BLaER1 treated with 17β-estradiol and CSF1 and Interleukin-3, amounts not matched to agents 10 nM and 100 nM (cell line): Measurements from ENCODE around the gene MTRR.

ENCODE experiments used
- H3K27ac ChIP-seq, 11 experiments: shearing (Covaris generic); formaldehyde crosslinking; 2 replicates each; pipeline ENCODE4 v1.8.1; 2022
- H3K27me3 ChIP-seq, 11 experiments: shearing (Covaris generic); formaldehyde crosslinking; 2 replicates each; pipeline ENCODE4 v1.8.1; 2022
- H3K36me3 ChIP-seq, 11 experiments: shearing (Covaris generic); formaldehyde crosslinking; 2 replicates each; pipeline ENCODE4 v1.8.1; 2022
- H3K4me1 ChIP-seq, 10 experiments: shearing (Covaris generic); formaldehyde crosslinking; 2 replicates each; pipeline ENCODE4 v1.8.1; 2022
- H3K4me2 ChIP-seq, 11 experiments: shearing (Covaris generic); formaldehyde crosslinking; 2 replicates each; pipeline ENCODE4 v1.8.1; 2022
- H3K4me3 ChIP-seq, 10 experiments: shearing (Covaris generic); formaldehyde crosslinking; 2 replicates each; pipeline ENCODE4 v1.8.1; 2022
- H3K9ac ChIP-seq, 11 experiments: shearing (Covaris generic); formaldehyde crosslinking; 2 replicates each; pipeline ENCODE4 v1.8.1; 2022
- H3K9me3 ChIP-seq, 11 experiments: shearing (Covaris generic); formaldehyde crosslinking; replicated peaks in 1 of 11; 2 replicates each; pipeline ENCODE4 v1.8.1; 2022
- H4K20me1 ChIP-seq, 11 experiments: shearing (Covaris generic); formaldehyde crosslinking; 2 replicates each; pipeline ENCODE4 v1.8.1; 2022
- Cebpa-rat ChIP-seq, 11 experiments: shearing (Covaris generic); IDR thresholded peaks; 2 replicates each; pipeline ENCODE4 v1.8.1; 2022

The MTRR gene

DNA sequence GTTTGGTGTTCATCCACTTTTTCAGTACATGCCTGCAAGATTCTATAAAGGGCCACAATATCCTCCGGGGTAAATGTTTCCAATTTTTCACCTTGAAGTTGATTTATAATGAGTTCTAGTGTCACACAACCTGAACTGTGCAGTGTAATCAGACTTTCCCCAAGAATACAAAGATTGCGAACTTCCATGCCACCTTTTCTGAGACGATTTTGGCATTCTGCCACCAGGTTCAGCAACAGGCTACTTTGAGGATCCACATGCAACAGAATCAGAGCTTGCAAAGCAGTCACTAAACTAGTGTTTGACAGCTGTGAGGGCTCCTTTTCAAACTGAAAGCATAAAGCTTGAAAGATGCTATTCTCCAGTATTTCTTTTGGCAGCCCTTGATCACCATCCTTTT is 1.7 kb upstream of the MTRR start:
- Histone ChIP-seq H3K27me3 (no peaks in the 10 kb centered on the region), H3K4me2 (peak overlapping the region; percentile 80 to 93 (median 89)), H3K27ac (no peak overlapping the region), H4K20me1 (peaks cover 18 to 44% (median 31%) of the 10 kb centered on the region in 11 experiments; a peak in 21 of 22 replicates), H3K4me1 (peaks cover 32 to 55% (median 48%) of the 10 kb centered on the region in 10 experiments), H3K9me3 (no peaks in the 10 kb centered on the region), H3K9ac (peak overlapping the region in 2 of 11 experiments; percentile 27 to 92; a peak in 2 of 22 replicates), H3K4me3 (peak overlapping the region in 1 of 10 experiments; percentile 91; a peak in 4 of 20 replicates), H3K36me3 (peaks cover 28 to 67% (median 56%) of the 10 kb centered on the region in 11 experiments)
- no peak for TF ChIP-seq Cebpa-rat (IDR thresholded peaks at IDR 0.05)

DNA sequence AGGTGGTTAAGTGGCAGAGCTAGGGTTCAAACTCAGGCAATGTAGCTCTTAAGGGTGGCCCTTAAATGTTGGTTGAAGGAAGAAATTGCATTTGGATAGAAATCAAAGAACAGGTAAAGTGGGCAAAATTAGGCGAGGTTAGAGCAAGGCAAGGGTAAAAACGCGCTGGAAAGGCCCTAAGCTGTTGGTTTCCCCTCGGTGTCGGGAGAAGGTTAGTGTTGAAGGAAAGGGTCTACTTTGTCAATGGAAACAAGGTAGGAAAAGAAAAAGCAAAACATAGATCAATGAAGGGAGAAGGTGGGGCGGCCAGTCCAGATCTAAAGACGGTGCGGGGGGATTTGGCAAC is 548 bp upstream of the MTRR start:
- Histone ChIP-seq H3K36me3 (peaks cover 16 to 67% (median 51%) of the 10 kb centered on the region in 11 experiments; a peak in 21 of 22 replicates), H3K9ac (peak overlapping the region; percentile 88 to 94 (median 91)), H4K20me1 (peaks cover 28 to 56% (median 42%) of the 10 kb centered on the region in 11 experiments; a peak in 21 of 22 replicates), H3K4me3 (peak overlapping the region; percentile 83 to 96 (median 94)), H3K4me1 (peaks cover 43 to 66% (median 59%) of the 10 kb centered on the region in 10 experiments), H3K27me3 (no peaks in the 10 kb centered on the region), H3K4me2 (peak overlapping the region; percentile 80 to 93 (median 89)), H3K27ac (peak overlapping the region; percentile 83 to 91 (median 86)), H3K9me3 (no peaks in the 10 kb centered on the region)
- no peak for TF ChIP-seq Cebpa-rat (IDR thresholded peaks at IDR 0.05)

DNA sequence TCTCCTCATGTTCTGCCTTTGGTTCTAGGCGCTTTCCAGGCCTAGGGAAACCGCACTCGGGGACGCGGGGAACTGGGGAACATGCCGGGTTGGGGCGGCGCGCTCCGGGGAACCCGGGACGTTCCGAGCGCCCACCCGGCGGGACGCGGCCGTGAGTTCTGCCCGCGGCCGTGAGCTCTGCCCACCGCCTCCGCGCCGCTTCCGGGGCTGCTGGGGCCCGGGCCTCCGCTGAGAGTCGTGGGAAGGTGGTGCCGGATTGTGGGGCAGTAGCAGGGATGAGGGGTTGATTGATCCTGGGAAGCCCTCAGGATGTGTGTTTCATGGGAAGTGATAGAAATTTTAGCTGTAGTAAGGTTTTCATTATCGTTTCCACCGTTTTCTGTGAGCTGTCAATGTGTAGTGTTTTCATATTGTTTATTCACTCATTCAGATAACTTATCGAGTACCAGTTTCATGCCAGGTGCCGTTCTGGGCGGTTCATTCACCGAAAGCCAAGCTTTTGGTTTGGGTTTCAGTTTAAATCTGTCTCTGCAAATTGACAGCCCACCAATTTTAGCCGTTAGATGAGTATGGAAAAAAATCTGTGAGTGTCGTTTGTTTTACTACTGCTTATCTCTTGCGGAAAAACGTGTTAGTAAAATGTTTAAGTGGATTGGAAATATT is 657 bp downstream of the MTRR start:
- Histone ChIP-seq H4K20me1 (peaks cover 32 to 68% (median 54%) of the 10 kb centered on the region in 11 experiments; a peak in 21 of 22 replicates), H3K9ac (peak overlapping the region; percentile 88 to 94 (median 91)), H3K4me2 (peak overlapping the region; percentile 73 to 92 (median 85)), H3K27me3 (no peaks in the 10 kb centered on the region), H3K9me3 (no peaks in the 10 kb centered on the region), H3K4me1 (peaks cover 45 to 74% (median 64%) of the 10 kb centered on the region in 10 experiments), H3K36me3 (peaks cover 19 to 67% (median 53%) of the 10 kb centered on the region in 11 experiments; a peak in 20 of 22 replicates), H3K4me3 (peak overlapping the region; percentile 83 to 96 (median 94)), H3K27ac (peak overlapping the region; percentile 83 to 91 (median 86))
- no peak for TF ChIP-seq Cebpa-rat (IDR thresholded peaks at IDR 0.05)

DNA sequence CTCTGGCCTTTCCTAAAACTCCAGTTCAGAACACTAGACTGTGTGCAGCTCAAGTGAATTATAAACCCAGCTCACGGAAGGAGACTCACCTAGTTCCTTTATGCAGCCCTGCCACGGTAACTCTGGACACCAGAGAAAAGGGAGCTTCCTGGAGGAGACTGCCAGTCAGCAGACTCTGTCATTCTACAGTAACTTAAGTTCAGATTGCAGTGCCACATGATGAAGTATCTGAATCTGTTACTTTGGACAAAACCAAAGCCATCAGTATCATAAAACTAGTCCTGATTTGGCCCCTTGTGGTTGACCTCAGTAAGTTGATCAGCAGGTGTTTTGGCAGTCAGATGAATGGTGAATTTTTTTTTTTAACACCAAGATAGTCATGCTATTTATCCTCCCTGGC is 2.7 kb downstream of the MTRR start:
- peaks cover 31 to 67% (median 61%) of the 10 kb centered on the region in 11 experiments for H3K36me3 ChIP-seq
- peak overlapping the region in 4 of 11 experiments; percentile 6 to 94 (median 31); a peak in 2 of 22 replicates for H3K9ac ChIP-seq
- H3K4me2 ChIP-seq: peak overlapping the region; percentile 73 to 92 (median 85)

DNA sequence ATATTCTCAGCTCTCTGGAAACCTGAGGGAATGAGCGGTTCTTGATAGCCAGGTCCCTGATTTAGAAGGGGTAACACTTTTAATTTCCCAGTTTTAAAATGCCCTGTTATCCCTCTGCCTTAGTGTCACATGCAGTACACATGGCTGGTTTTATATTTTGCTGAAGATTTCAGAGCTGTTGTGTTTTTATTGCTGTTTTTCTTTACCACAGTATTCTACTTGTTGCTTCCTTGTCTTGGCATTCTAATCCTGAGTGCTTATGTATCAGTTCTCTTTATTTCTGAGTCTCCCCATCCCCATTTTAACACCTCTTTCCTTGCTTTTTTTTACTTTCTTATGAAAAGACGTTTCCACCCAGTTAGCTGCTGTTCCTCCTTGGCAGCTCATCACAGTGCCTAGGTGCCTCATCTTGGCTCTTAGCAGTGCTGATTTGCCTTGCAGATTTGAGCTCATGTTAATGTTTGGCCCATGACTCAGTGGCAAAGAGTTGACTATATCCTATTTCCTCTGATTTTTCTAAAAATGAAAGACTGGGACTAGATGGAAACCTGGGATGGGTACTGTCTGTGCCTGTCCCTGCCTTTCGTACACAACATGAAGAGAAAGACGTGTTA is 3.7 kb downstream of the MTRR start:
- Histone ChIP-seq H3K36me3 (peaks cover 39 to 69% (median 62%) of the 10 kb centered on the region in 11 experiments), H3K4me3 (0 out of 20 replicates have a peak overlapping the region, but pooled peaks of 1 of the 10 experiments have one; percentile 24), H3K27ac (peak overlapping the region in 3 of 11 experiments; percentile 17 to 42 (median 22); a peak in 3 of 22 replicates), H3K4me1 (peaks cover 37 to 77% (median 49%) of the 10 kb centered on the region in 10 experiments), H4K20me1 (peaks cover 32 to 86% (median 73%) of the 10 kb centered on the region in 11 experiments; a peak in 21 of 22 replicates), H3K27me3 (no peaks in the 10 kb centered on the region), H3K4me2 (peak overlapping the region; percentile 51 to 89 (median 82)), H3K9me3 (no peaks in the 10 kb centered on the region), H3K9ac (peak overlapping the region in 7 of 11 experiments; percentile 9 to 49 (median 19); a peak in 9 of 22 replicates)
- no peak for TF ChIP-seq Cebpa-rat (IDR thresholded peaks at IDR 0.05)

More for the DNA sequence above, 2.7 kb downstream of the MTRR start:
- TF ChIP-seq Cebpa-rat (IDR thresholded peaks at IDR 0.05): no peak
- Histone ChIP-seq H3K4me1 (peaks cover 45 to 77% (median 56%) of the 10 kb centered on the region in 10 experiments), H4K20me1 (peaks cover 32 to 82% (median 69%) of the 10 kb centered on the region in 11 experiments; a peak in 21 of 22 replicates), H3K4me3 (peak overlapping the region in 2 of 10 experiments; percentile 92 to 95; a peak in 4 of 20 replicates), H3K27me3 (no peaks in the 10 kb centered on the region), H3K9me3 (no peaks in the 10 kb centered on the region), H3K27ac (no peak overlapping the region)

DNA sequence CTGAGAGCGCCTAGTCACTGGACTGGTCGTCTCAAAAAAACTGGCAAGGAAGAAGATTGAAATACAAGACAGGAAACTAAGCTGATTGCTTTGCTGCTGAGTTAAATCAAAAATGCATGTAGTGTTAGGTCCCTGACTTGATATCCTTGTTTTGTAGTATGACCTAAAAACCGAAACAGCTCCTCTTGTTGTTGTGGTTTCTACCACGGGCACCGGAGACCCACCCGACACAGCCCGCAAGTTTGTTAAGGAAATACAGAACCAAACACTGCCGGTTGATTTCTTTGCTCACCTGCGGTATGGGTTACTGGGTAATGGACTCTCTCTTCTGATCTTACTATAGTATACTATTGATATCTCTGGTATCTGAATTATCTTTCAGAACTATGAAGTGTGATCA is 4.3 kb downstream of the MTRR start:
- H3K4me2 ChIP-seq: peak overlapping the region; percentile 51 to 89 (median 82)

DNA sequence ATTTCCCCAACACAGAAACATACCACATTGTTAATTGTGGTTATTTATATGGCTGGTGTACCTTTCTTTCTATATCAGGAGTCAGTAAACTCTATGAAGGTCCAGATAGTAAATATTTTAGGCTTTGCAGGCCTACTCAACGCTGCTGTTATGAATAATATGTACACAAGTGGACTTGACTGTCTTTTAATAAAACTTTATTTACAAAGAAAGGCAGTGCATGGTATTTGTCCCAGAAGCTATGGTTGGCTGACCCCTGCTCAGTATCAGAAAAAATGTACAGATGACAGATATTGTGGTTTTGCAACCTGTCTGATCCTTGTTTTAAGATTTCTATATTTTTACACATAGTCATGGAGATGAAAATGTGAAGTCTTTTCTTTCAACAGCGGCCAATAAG is 5.7 kb downstream of the MTRR start:
- Histone ChIP-seq H3K4me1 (peaks cover 34 to 91% (median 52%) of the 10 kb centered on the region in 10 experiments), H3K36me3 (peaks cover 49 to 89% (median 82%) of the 10 kb centered on the region in 11 experiments), H4K20me1 (peaks cover 33 to 100% (median 84%) of the 10 kb centered on the region in 11 experiments; a peak in 21 of 22 replicates), H3K4me2 (0 out of 22 replicates have a peak overlapping the region, but pooled peaks of 1 of the 11 experiments have one; percentile 2), H3K9ac (no peak overlapping the region), H3K27ac (no peak overlapping the region), H3K27me3 (no peaks in the 10 kb centered on the region), H3K4me3 (no peak overlapping the region), H3K9me3 (no peaks in the 10 kb centered on the region)
- no peak for TF ChIP-seq Cebpa-rat (IDR thresholded peaks at IDR 0.05)

More for the DNA sequence above, 4.3 kb downstream of the MTRR start:
- peaks cover 32 to 92% (median 79%) of the 10 kb centered on the region in 11 experiments; a peak in 21 of 22 replicates for H4K20me1 ChIP-seq
- no peaks in the 10 kb centered on the region for H3K9me3 ChIP-seq
- no peak for TF ChIP-seq Cebpa-rat (IDR thresholded peaks at IDR 0.05)
- H3K4me1 ChIP-seq: peaks cover 34 to 77% (median 45%) of the 10 kb centered on the region in 10 experiments
- peak overlapping the region in 8 of 11 experiments; percentile 9 to 49 (median 20); a peak in 7 of 22 replicates for H3K9ac ChIP-seq
- no peaks in the 10 kb centered on the region for H3K27me3 ChIP-seq
- H3K27ac ChIP-seq: peak overlapping the region in 3 of 11 experiments; percentile 17 to 42 (median 22); a peak in 3 of 22 replicates
- H3K36me3 ChIP-seq: peaks cover 45 to 75% (median 68%) of the 10 kb centered on the region in 11 experiments
- H3K4me3 ChIP-seq: 0 out of 20 replicates have a peak overlapping the region, but pooled peaks of 1 of the 10 experiments have one; percentile 24

GRCh38 chr5:7875151-7875550 is 6.2 kb downstream of the MTRR start:
- H3K4me2 ChIP-seq: no peak overlapping the region
- no peak overlapping the region for H3K4me3 ChIP-seq
- no peaks in the 10 kb centered on the region for H3K27me3 ChIP-seq
- peaks cover 35 to 100% (median 84%) of the 10 kb centered on the region in 11 experiments; a peak in 21 of 22 replicates for H4K20me1 ChIP-seq
- no peaks in the 10 kb centered on the region for H3K9me3 ChIP-seq
- TF ChIP-seq Cebpa-rat (IDR thresholded peaks at IDR 0.05): no peak
- peaks cover 34 to 95% (median 49%) of the 10 kb centered on the region in 10 experiments for H3K4me1 ChIP-seq
- H3K9ac ChIP-seq: no peak overlapping the region
- H3K36me3 ChIP-seq: peaks cover 54 to 94% (median 87%) of the 10 kb centered on the region in 11 experiments
- no peak overlapping the region for H3K27ac ChIP-seq
